Activated gamma-delta T cell treated with anti-CD3 and anti-CD28 coated beads, Interleukin-2, amount 50 U/mL, for 16 hours (primary cell): Measurements from ENCODE around the gene RCBTB1.
A peak's percentile ranks its signal among the peaks of the same experiment; 100 is the strongest.
"Not testable (repeated sequence)": the region's sequence is repeated elsewhere in the genome, so short reads cannot be mapped to it uniquely, and the experiment has no call there.

ENCODE experiments used
- DNase-seq: peaks from one replicate; pipeline ENCODE4 v3.0.0-alpha.2; 2020; ENCODE audit warnings: low read depth

RCBTB1 gene

GRCh38 chr13:49585220-49586157 lies at the start of gene RCBTB1:
Gene RCBTB1, minus strand, starts transcription at chr13:49585558. Its CDS starts 18,279 bp downstream, at chr13:49567279.
- DNase-seq, result peak; percentile 55

GRCh38 chr13:49633710-49634109 lies 48.4 kb upstream of the RCBTB1 start:
- no peak for DNase-seq

- DNase-seq, result no peak
Measured at GRCh38 chr13:49632156-49632555, 46.8 kb upstream of the RCBTB1 start.

GRCh38 chr13:49630580-49630979 lies 45.2 kb upstream of the RCBTB1 start:
- no peak for DNase-seq

GRCh38 chr13:49629947-49630346 lies 44.6 kb upstream of the RCBTB1 start:
- no peak for DNase-seq

- no peak for DNase-seq
Measured at GRCh38 chr13:49629196-49629938, 44.0 kb upstream of the RCBTB1 start.

- peak; percentile 13 for DNase-seq
Measured at GRCh38 chr13:49627831-49628652, 42.7 kb upstream of the RCBTB1 start, which contains the start of gene ARL11. Gene ARL11, plus strand, starts transcription at chr13:49628507. Its CDS starts 1,941 bp downstream, at chr13:49630448.

GRCh38 chr13:49625392-49626079 lies 40.2 kb upstream of the RCBTB1 start:
- no peak for DNase-seq

GRCh38 chr13:49624229-49624628 lies 38.9 kb upstream of the RCBTB1 start:
- DNase-seq, result no peak

GRCh38 chr13:49622174-49622946 lies 37.0 kb upstream of the RCBTB1 start:
- no peak for DNase-seq

- no peak for DNase-seq
Measured at GRCh38 chr13:49620170-49620621, 34.8 kb upstream of the RCBTB1 start.

- no peak for DNase-seq
Measured at GRCh38 chr13:49616676-49617065, 31.3 kb upstream of the RCBTB1 start.

- DNase-seq, result no peak
Measured at GRCh38 chr13:49615836-49616675, 30.7 kb upstream of the RCBTB1 start.

- not testable (repeated sequence) for DNase-seq
Measured at GRCh38 chr13:49612042-49612441, 26.7 kb upstream of the RCBTB1 start.

- DNase-seq, result no peak
Measured at GRCh38 chr13:49610176-49610575, 24.8 kb upstream of the RCBTB1 start.

GRCh38 chr13:49608651-49609331 lies 23.4 kb upstream of the RCBTB1 start:
- no peak for DNase-seq

GRCh38 chr13:49607761-49608160 lies 22.4 kb upstream of the RCBTB1 start:
- no peak for DNase-seq

- peak; percentile 69 for DNase-seq
Measured at GRCh38 chr13:49606747-49607648, 21.6 kb upstream of the RCBTB1 start.
